Activated naive CD4-positive, alpha-beta T cell (primary cell): ENCODE results near the gene PPIE.

Source experiments
- DNase-seq, 4 experiments: peaks; one replicate each; lab custom pipeline; 2025; lab: John Stamatoyannopoulos, UW

Gene PPIE

GRCh38 chr1:39805385-39805784 is 66.7 kb downstream of the PPIE start:
- no peak for DNase-seq

- no peak for DNase-seq
Measured at GRCh38 chr1:39808784-39809517, 70.3 kb downstream of the PPIE start.

GRCh38 chr1:39812913-39813312 is 74.2 kb downstream of the PPIE start:
- no peak for DNase-seq
